Astrocyte (in vitro differentiated cells and primary cell): Measurements from ENCODE around the gene DPP9. TPM values are rescaled to one million over a fixed set of nuclear protein-coding genes. Genes with fewer than 3 reads are reported as not detected.
A peak's percentile ranks its signal among the peaks of the same experiment; 100 is the strongest.

Experiments
- DNase-seq: peaks from one replicate; pipeline ENCODE4 v3.0.0-alpha.2; 2010; ENCODE audit warnings: low read depth
- FAIRE-seq: peaks from 2 replicates; lab custom pipeline; 2011; peaks lifted over from hg19 to GRCh38; lab: Jason Lieb, UNC
- H2AFZ ChIP-seq: 2 replicates; pipeline ENCODE4 v1.6.0; 2012; ENCODE audit warnings: low read depth, low read length, inconsistent platforms
- H3K27ac ChIP-seq: 2 replicates; pipeline ENCODE4 v1.5.1; 2011; ENCODE audit warnings: low read depth, low read length, inconsistent platforms
- H3K27me3 ChIP-seq: 2 replicates; pipeline ENCODE4 v1.6.0; 2011; ENCODE audit warnings: low read length, inconsistent platforms; ENCODE audit not compliant: insufficient read depth
- H3K36me3 ChIP-seq: 2 replicates; pipeline ENCODE4 v1.5.1; 2011; ENCODE audit warnings: low read length, inconsistent platforms; ENCODE audit not compliant: insufficient read depth
- H3K4me1 ChIP-seq: 2 replicates; pipeline ENCODE4 v1.5.1; 2011; ENCODE audit warnings: low read length, inconsistent platforms; ENCODE audit not compliant: insufficient read depth
- H3K4me2 ChIP-seq: 2 replicates; pipeline ENCODE4 v1.6.0; 2012; ENCODE audit warnings: low read length, inconsistent platforms
- H3K4me3 ChIP-seq: 2 replicates; pipeline ENCODE4 v1.5.1; 2011; ENCODE audit warnings: low read depth, mild to moderate bottlenecking, low read length, inconsistent platforms; ENCODE audit not compliant: insufficient read depth
- H3K79me2 ChIP-seq: 2 replicates; pipeline ENCODE4 v1.6.0; 2012; ENCODE audit warnings: mild to moderate bottlenecking, low read length, inconsistent platforms; ENCODE audit not compliant: insufficient read depth
- H3K9ac ChIP-seq: 2 replicates; pipeline ENCODE4 v1.6.0; 2012; ENCODE audit warnings: mild to moderate bottlenecking, low read length, inconsistent platforms
- H3K9me3 ChIP-seq: 2 replicates; pipeline ENCODE4 v1.5.1; 2012; ENCODE audit warnings: low read depth, mild to moderate bottlenecking, low read length, inconsistent platforms; ENCODE audit not compliant: insufficient read depth
- H4K20me1 ChIP-seq: 2 replicates; pipeline ENCODE4 v1.6.0; 2012; ENCODE audit warnings: low read length, inconsistent platforms; ENCODE audit not compliant: insufficient read depth
- H3K27ac Mint-ChIP-seq: one replicate; pipeline ENCODE4 v1.8.0; 2021; ENCODE audit warnings: mild to moderate bottlenecking, mixed read lengths; ENCODE audit not compliant: unreplicated experiment
- H3K27me3 Mint-ChIP-seq: one replicate; pipeline ENCODE4 v1.8.0; 2021; ENCODE audit warnings: low read depth, mixed read lengths; ENCODE audit not compliant: unreplicated experiment
- H3K36me3 Mint-ChIP-seq: one replicate; pipeline ENCODE4 v1.8.0; 2021; ENCODE audit warnings: low read depth, mixed read lengths; ENCODE audit not compliant: unreplicated experiment
- H3K4me1 Mint-ChIP-seq: one replicate; pipeline ENCODE4 v1.8.0; 2021; ENCODE audit warnings: low read depth, mixed read lengths; ENCODE audit not compliant: unreplicated experiment
- H3K4me3 Mint-ChIP-seq: one replicate; pipeline ENCODE4 v1.8.0; 2021; ENCODE audit warnings: mild to moderate bottlenecking, moderate library complexity, mixed read lengths; ENCODE audit not compliant: unreplicated experiment
- H3K9me3 Mint-ChIP-seq: one replicate; pipeline ENCODE4 v1.8.0; 2021; ENCODE audit warnings: mild to moderate bottlenecking, mixed read lengths; ENCODE audit not compliant: unreplicated experiment
- CTCF ChIP-seq: IDR thresholded peaks from 2 replicates; pipeline ENCODE4 v1.5.1; 2011; ENCODE audit warnings: low read depth, mild to moderate bottlenecking, inconsistent platforms, low read length, moderate library complexity; ENCODE audit not compliant: insufficient read depth
- EZH2 ChIP-seq: IDR thresholded peaks from 2 replicates; pipeline ENCODE4 v1.6.1; 2012; ENCODE audit warnings: mild to moderate bottlenecking, low read length, inconsistent platforms; ENCODE audit not compliant: insufficient read depth
- total RNA-seq: library from RNA; stranded (reverse); gene quantifications from 2 replicates; pipeline ENCODE4 v1.2.1, GENCODE V29; 2021

Gene DPP9
- total RNA-seq, 1 donor from 2014 or later = 50.0 TPM

DNA sequence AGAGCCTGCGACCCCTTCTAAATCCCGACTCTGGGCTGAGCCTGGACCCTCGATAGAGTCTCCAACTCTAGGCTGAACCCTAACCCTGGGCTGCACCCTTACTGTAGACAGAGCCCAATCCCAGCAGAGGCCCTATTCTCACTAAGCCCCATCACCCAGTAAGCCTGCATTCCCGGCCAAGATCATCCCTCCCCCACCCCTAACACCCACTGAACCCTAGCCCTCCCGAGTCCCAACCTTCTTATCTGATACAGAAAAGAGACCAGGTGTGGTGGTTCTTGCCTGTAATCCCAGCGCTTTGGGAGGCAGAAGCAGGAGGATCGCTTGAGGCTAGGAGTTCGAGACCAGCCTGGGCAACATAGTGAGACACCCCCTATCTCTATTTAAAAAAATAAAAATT is 86.9 kb downstream of the DPP9 start:
- peak overlapping the region; percentile 79 for H3K9ac ChIP-seq
- no peak overlapping the region for H3K27ac ChIP-seq
- Mint-ChIP-seq H3K27me3 (peaks cover 3% of the 10 kb centered on the region), H3K9me3 (peaks cover 4% of the 10 kb centered on the region), H3K36me3 (no peaks in the 10 kb centered on the region), H3K4me1 (peaks cover 8% of the 10 kb centered on the region), H3K27ac (no peak overlapping the region), H3K4me3 (no peak overlapping the region)
- no peaks in the 10 kb centered on the region for H3K27me3 ChIP-seq
- no peaks in the 10 kb centered on the region for H3K9me3 ChIP-seq
- TF ChIP-seq EZH2 (no peak), CTCF (no peak)
- peak overlapping the region; percentile 78 for H2AFZ ChIP-seq
- H3K4me1 ChIP-seq = peaks cover 37% of the 10 kb centered on the region
- peak overlapping the region; percentile 92 for H3K4me2 ChIP-seq
- H3K36me3 ChIP-seq = no peaks in the 10 kb centered on the region
- DNase-seq (no peak), FAIRE-seq (no peak)
- H3K4me3 ChIP-seq = peak overlapping the region; percentile 42
- H4K20me1 ChIP-seq = peaks cover 6% of the 10 kb centered on the region
- H3K79me2 ChIP-seq = peaks cover 18% of the 10 kb centered on the region

GRCh38 chr19:4636151-4636717 is 87.4 kb downstream of the DPP9 start:
- Mint-ChIP-seq H3K4me3 (no peak overlapping the region), H3K27ac (no peak overlapping the region)

More at GRCh38 chr19:4636151-4636717, 87.4 kb downstream of the DPP9 start:
- H3K4me3 ChIP-seq = peak overlapping the region; percentile 50
- H2AFZ ChIP-seq = peak overlapping the region; percentile 90
- TF ChIP-seq EZH2 (no peak), CTCF (peak; percentile 46)
- peaks cover 37% of the 10 kb centered on the region for H3K4me1 ChIP-seq
- Mint-ChIP-seq H3K27me3 (peaks cover 3% of the 10 kb centered on the region), H3K4me1 (peaks cover 8% of the 10 kb centered on the region), H3K9me3 (peaks cover 4% of the 10 kb centered on the region), H3K36me3 (no peaks in the 10 kb centered on the region)
- DNase-seq (no peak), FAIRE-seq (no peak)
- H3K9ac ChIP-seq = peak overlapping the region; percentile 79
- H3K4me2 ChIP-seq = peak overlapping the region; percentile 92
- H3K27me3 ChIP-seq = no peaks in the 10 kb centered on the region
- H3K79me2 ChIP-seq = peaks cover 17% of the 10 kb centered on the region
- no peaks in the 10 kb centered on the region for H3K9me3 ChIP-seq
- peaks cover 3% of the 10 kb centered on the region for H4K20me1 ChIP-seq
- H3K27ac ChIP-seq = peak overlapping the region; percentile 16
- H3K36me3 ChIP-seq = no peaks in the 10 kb centered on the region
